Spinal cord (tissue), 10 donors: ENCODE data around the gene BMAL1. TPM values are rescaled to one million over a fixed set of nuclear protein-coding genes. Genes with fewer than 3 reads are reported as not detected.

Experiments
- DNase-seq, 6 donors: peaks; one replicate each; pipeline versions ENCODE4 v3.0.0 to v3.0.0-alpha.2; 2013 to 2015; ENCODE audit warnings: low spot score in 6 of 6, low read depth in 4 of 6
- H3K27ac ChIP-seq: one replicate; pipeline ENCODE4 v1.5.1; 2013; ENCODE audit warnings: low read depth, low read length, control low read depth
- H3K27me3 ChIP-seq: one replicate; pipeline ENCODE4 v1.6.1; 2013; ENCODE audit warnings: low read length; ENCODE audit not compliant: control insufficient read depth, insufficient read depth
- H3K36me3 ChIP-seq: one replicate; pipeline ENCODE4 v1.6.1; 2013; ENCODE audit warnings: low read length; ENCODE audit not compliant: control insufficient read depth, insufficient read depth
- H3K4me1 ChIP-seq: one replicate; pipeline ENCODE4 v1.6.1; 2013; ENCODE audit warnings: low read length; ENCODE audit not compliant: control insufficient read depth, insufficient read depth
- H3K4me3 ChIP-seq: one replicate; pipeline ENCODE4 v1.5.1; 2013; ENCODE audit warnings: low read depth, low read length, control low read depth
- H3K9me3 ChIP-seq: one replicate; pipeline ENCODE4 v1.6.1; 2013; ENCODE audit warnings: low read length; ENCODE audit not compliant: control insufficient read depth, insufficient read depth
- WGBS: methylation state at CpG from one replicate; pipeline ENCODE4 v1.1.5; 2013; ENCODE audit warnings: missing lambda C conversion rate; ENCODE audit not compliant: insufficient coverage; 5-methylcytosine and 5-hydroxymethylcytosine counted together
- polyA plus RNA-seq, 2 donors: library from polyadenylated mRNA; unstranded; fragments of 120-200 nt; gene quantifications; one replicate each; pipeline ENCODE4 v1.2.1, GENCODE V29; 2013; ENCODE audit not compliant: insufficient read length in 2 of 2
- total RNA-seq, 2 donors: library from RNA; depleted of rRNA in 1 of 2; stranded (reverse); fragments of 120-200 nt in 1 of 2; fragments of >200 nt in 1 of 2; gene quantifications; one replicate each; pipeline versions ENCODE4 v1.2.3 to v1.2.4, GENCODE V29; 2013 to 2014
- donor health status: healthy.

Gene BMAL1
- total and polyA plus RNA-seq, 4 donors: 21.0 to 29.8 (median 25.7) TPM

GRCh38 chr11:13311570-13311969, 34.0 kb downstream of the BMAL1 start:
- H3K4me1 ChIP-seq: peaks cover 16% of the 10 kb centered on the region
- 50% methylated on average over 1 of the region's 3 CpGs for WGBS
- no peak for DNase-seq

DNA sequence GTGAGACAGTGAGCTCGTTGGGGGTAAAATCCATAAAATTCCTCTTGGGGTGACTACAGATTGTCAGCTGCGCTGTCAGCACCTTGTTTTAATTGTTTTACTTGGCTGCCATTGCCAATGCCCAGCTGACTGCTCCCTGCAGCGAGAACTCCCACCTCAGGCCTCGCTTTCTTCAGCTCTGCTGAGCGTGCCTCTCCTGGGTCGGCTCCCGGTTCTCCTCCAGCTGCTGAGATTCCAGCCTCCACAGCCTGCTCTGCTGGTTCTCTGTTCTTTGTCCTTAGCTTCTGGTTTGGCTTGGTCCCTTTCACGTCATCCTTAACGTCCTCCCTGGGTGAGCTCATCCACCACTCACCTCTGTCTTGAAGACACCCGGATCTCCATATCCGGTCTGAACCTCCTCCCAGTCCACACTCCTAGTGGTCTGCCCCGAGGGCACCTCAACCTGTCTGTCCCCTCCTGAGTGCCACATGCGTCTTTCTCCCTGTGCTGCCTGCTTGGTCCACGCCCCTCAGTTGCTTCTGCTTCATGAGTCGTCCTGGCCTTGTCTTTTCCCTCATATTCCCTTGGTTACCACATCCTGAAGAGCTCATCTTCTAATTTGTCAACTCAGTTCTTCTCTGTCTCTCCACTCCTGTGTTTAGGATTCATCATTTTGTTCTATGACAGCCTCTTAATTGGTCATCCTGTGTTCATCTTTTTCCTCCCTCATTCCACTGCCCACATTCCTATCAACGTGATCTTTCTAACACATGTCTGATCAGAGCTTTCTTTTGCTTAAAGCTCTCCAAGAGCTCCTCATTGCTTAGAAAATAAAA, 35.6 kb downstream of the BMAL1 start:
- H3K4me3 ChIP-seq: no peak overlapping the region
- 92% methylated on average over 16 of the region's 16 CpGs for WGBS
- H3K36me3 ChIP-seq: peaks cover 10% of the 10 kb centered on the region
- no peak overlapping the region for H3K27ac ChIP-seq
- H3K9me3 ChIP-seq: no peaks in the 10 kb centered on the region
- DNase-seq: no peak
- H3K4me1 ChIP-seq: peaks cover 16% of the 10 kb centered on the region
- no peaks in the 10 kb centered on the region for H3K27me3 ChIP-seq

More at GRCh38 chr11:13311570-13311969, 34.0 kb downstream of the BMAL1 start:
- Histone ChIP-seq H3K9me3 (no peaks in the 10 kb centered on the region), H3K27me3 (no peaks in the 10 kb centered on the region), H3K27ac (no peak overlapping the region), H3K36me3 (peaks cover 10% of the 10 kb centered on the region), H3K4me3 (no peak overlapping the region)

GRCh38 chr11:13314676-13315394, 37.2 kb downstream of the BMAL1 start:
- Histone ChIP-seq H3K4me1 (peaks cover 19% of the 10 kb centered on the region), H3K27me3 (no peaks in the 10 kb centered on the region), H3K9me3 (no peaks in the 10 kb centered on the region), H3K4me3 (no peak overlapping the region), H3K27ac (no peak overlapping the region), H3K36me3 (peaks cover 10% of the 10 kb centered on the region)
- 43% methylated on average over 1 of the region's 2 CpGs for WGBS
- no peak for DNase-seq

DNA sequence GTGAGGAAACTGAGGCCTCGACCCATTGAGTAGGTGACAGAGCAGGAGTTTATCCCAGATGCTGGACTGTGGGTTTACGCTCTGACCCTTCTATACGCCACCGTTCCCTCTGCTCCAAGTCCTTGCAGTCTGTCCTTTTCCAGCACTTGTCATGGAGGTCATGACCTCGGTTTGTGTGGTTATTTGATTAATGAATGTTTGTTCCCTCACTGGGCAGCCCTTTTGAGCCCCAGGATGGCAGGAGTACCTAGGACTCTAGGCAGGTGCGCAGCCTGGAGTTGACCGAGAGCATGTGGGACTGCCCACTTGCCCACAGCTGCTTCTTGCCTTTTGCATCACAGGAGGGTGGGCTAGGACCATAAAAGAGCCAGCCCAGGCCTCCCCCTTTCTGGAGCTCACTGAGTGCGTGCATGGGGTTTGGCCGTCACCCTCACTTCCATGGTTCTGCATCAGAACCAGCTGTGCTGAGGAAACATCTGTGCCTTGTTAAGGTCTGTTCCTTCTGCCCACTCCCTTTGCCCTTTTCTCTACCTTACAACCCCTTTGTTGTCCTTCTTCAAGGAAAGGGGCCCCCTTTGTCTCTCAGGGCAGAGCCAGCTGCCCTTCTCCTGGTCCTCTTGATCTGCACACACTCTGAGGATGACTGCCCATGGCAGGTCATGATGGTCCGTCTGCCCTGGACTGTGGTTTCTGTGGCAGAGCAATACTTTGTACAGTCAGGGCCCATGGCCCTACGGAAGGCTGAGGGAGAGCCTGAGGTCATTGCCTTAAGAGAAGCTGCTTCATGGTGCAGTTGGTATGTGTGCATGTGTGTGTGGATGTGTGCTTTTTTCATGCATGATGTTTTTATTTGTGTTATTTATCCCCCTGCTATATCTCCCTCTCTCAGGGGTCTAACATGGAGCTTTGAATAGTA, 38.2 kb downstream of the BMAL1 start:
- Histone ChIP-seq H3K9me3 (no peaks in the 10 kb centered on the region), H3K4me1 (peaks cover 19% of the 10 kb centered on the region), H3K27ac (no peak overlapping the region), H3K27me3 (no peaks in the 10 kb centered on the region), H3K36me3 (peaks cover 10% of the 10 kb centered on the region), H3K4me3 (no peak overlapping the region)
- DNase-seq: no peak
- WGBS: 86% methylated on average over 7 of the region's 11 CpGs

GRCh38 chr11:13316528-13316961, 39.0 kb downstream of the BMAL1 start:
- no peaks in the 10 kb centered on the region for H3K9me3 ChIP-seq
- no peak overlapping the region for H3K4me3 ChIP-seq
- H3K27ac ChIP-seq: no peak overlapping the region
- peaks cover 19% of the 10 kb centered on the region for H3K4me1 ChIP-seq
- DNase-seq: no peak
- 55% methylated on average over 3 of the region's 4 CpGs for WGBS
- H3K27me3 ChIP-seq: no peaks in the 10 kb centered on the region
- H3K36me3 ChIP-seq: peaks cover 8% of the 10 kb centered on the region

GRCh38 chr11:13317293-13318080, 39.9 kb downstream of the BMAL1 start:
- no peak overlapping the region for H3K27ac ChIP-seq
- H3K9me3 ChIP-seq: no peaks in the 10 kb centered on the region
- 90% methylated on average over 2 of the region's 4 CpGs for WGBS
- H3K36me3 ChIP-seq: peaks cover 8% of the 10 kb centered on the region
- peaks cover 17% of the 10 kb centered on the region for H3K4me1 ChIP-seq
- H3K27me3 ChIP-seq: no peaks in the 10 kb centered on the region
- no peak for DNase-seq
- no peak overlapping the region for H3K4me3 ChIP-seq

DNA sequence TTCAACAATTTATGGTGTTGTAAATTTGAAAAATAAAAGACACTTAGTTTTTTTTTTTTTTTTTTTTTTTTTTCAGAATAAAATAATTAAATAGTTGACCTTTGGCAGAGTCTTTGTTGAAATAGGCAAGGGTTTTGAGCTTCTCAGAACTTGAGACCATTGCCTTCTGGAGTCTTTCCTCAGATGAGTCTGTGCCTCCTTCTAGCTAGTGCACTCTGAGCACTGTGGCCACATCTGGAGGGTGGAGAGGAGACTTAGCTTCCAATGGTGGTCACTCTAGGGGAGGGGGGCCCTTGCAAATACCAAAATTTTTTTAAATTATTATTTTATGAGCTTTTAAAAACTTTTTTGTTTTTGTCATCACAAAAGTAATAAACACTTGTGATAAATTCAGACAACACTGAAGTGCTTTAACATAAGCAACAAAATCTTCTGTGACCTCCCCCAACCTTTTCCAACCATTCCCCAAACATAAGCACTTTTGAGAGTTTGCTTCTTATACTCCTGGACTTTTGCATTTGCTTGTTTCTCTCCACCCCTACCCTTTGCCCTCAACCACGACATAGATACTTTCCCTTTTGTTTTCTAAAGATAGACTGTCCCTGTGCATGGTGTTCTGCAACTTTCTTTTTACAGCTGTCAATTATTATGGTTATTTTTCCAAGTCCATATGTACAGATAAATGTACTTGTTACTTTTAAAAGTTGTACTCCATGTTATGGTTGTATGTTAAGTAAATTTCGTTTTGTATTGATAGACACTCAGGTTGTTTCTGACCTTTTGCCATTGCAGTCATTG, 41.1 kb downstream of the BMAL1 start:
- Histone ChIP-seq H3K4me1 (peaks cover 17% of the 10 kb centered on the region), H3K27ac (no peak overlapping the region), H3K27me3 (no peaks in the 10 kb centered on the region), H3K36me3 (peaks cover 3% of the 10 kb centered on the region), H3K4me3 (no peak overlapping the region), H3K9me3 (no peaks in the 10 kb centered on the region)
- DNase-seq: no peak
- 71% methylated on average over 1 of the region's 2 CpGs for WGBS

- H3K9me3 ChIP-seq: no peaks in the 10 kb centered on the region
- H3K4me1 ChIP-seq: peaks cover 18% of the 10 kb centered on the region
- H3K36me3 ChIP-seq: no peaks in the 10 kb centered on the region
- H3K27me3 ChIP-seq: no peaks in the 10 kb centered on the region
- H3K4me3 ChIP-seq: no peak overlapping the region
- DNase-seq: no peak
- WGBS: no CpG with 5 or more reads among the region's 3 CpGs
- no peak overlapping the region for H3K27ac ChIP-seq
Measured at GRCh38 chr11:13320688-13321087, 43.1 kb downstream of the BMAL1 start.
